OCI-LY7 (cell line): ENCODE results near the gene HOXC10. TPM values are rescaled to one million over a fixed set of nuclear protein-coding genes. Genes with fewer than 3 reads are reported as not detected.

ENCODE experiments used
- BruUV-seq: library from RNA; stranded (reverse); fragments of 400-500 nt; replicated peaks from 2 replicates; lab custom pipeline; 2021; lab: Mats Ljungman, UMichigan
- CTCF ChIA-PET: fragments of 300-600 bp; sonication (Branson Sonifier 250); formaldehyde crosslinking; loops from one replicate; lab custom pipeline; 2022; ENCODE audit warnings: antibody characterized with exemption; ENCODE audit not compliant: unreplicated experiment; lab: Charles Lee
- POLR2A ChIA-PET: fragments of 300-600 bp; sonication (Branson Sonifier 250); formaldehyde crosslinking; loops from one replicate; lab custom pipeline; 2022; ENCODE audit warnings: antibody characterized with exemption; lab: Charles Lee
- DNase-seq: peaks from one replicate; pipeline ENCODE4 v3.0.0-alpha.2; 2015; ENCODE audit warnings: low spot score
- H2AFZ ChIP-seq: fragments of 200-600 bp; sonication (generic), shearing (Covaris generic); 2 replicates; pipeline ENCODE4 v1.6.1; 2014; ENCODE audit warnings: mild to moderate bottlenecking, antibody characterized with exemption, low read length, moderate library complexity
- H3K27ac ChIP-seq: fragments of 200-600 bp; sonication (generic); 2 replicates; pipeline ENCODE4 v1.5.1; 2014; ENCODE audit warnings: mixed run types, low read depth, mild to moderate bottlenecking, moderate library complexity, low read length, inconsistent platforms; ENCODE audit not compliant: poor library complexity, severe bottlenecking
- H3K36me3 ChIP-seq: fragments of 200-600 bp; sonication (generic); 2 replicates; pipeline ENCODE4 v1.6.1; 2014; ENCODE audit warnings: mild to moderate bottlenecking, antibody characterized with exemption, low read length, moderate library complexity, mixed read lengths; ENCODE audit not compliant: insufficient read depth
- H3K4me1 ChIP-seq: fragments of 200-600 bp; sonication (generic); 2 replicates; pipeline ENCODE4 v1.5.1; 2014; ENCODE audit warnings: mild to moderate bottlenecking, low read length; ENCODE audit not compliant: insufficient read depth, poor library complexity, severe bottlenecking
- H3K4me2 ChIP-seq: fragments of 200-600 bp; sonication (generic); 2 replicates; pipeline ENCODE4 v1.6.1; 2014; ENCODE audit warnings: mild to moderate bottlenecking, low read length
- H3K4me3 ChIP-seq: fragments of 200-600 bp; sonication (generic); 2 replicates; pipeline ENCODE4 v1.5.1; 2014; ENCODE audit warnings: mild to moderate bottlenecking, low read depth, low read length; ENCODE audit not compliant: poor library complexity, severe bottlenecking
- H3K79me2 ChIP-seq: fragments of 200-600 bp; sonication (generic); 2 replicates; pipeline ENCODE4 v1.6.1; 2016; ENCODE audit warnings: low read depth, mild to moderate bottlenecking, low read length, moderate library complexity, mixed read lengths; ENCODE audit not compliant: insufficient read depth
- H3K9me2 ChIP-seq: fragments of 200-600 bp; sonication (generic); 2 replicates; pipeline ENCODE4 v1.6.1; 2016; ENCODE audit warnings: mild to moderate bottlenecking, low read length, mixed read lengths; ENCODE audit not compliant: insufficient read depth
- H3K9me3 ChIP-seq: fragments of 200-600 bp; sonication (generic); 2 replicates; pipeline ENCODE4 v1.6.1; 2014; ENCODE audit warnings: mild to moderate bottlenecking, mixed run types, low read length, mixed read lengths
- H4K20me1 ChIP-seq: fragments of 200-600 bp; sonication (generic); 2 replicates; pipeline ENCODE4 v1.6.1; 2014; ENCODE audit warnings: mild to moderate bottlenecking, antibody characterized with exemption, low read length, moderate library complexity, mixed read lengths; ENCODE audit not compliant: insufficient read depth
- EZH2phosphoT487 ChIP-seq: fragments of 200-600 bp; sonication (generic); IDR thresholded peaks from 2 replicates; pipeline ENCODE4 v1.6.1; 2018; ENCODE audit warnings: low read depth, borderline replicate concordance, mild to moderate bottlenecking, mixed run types, antibody characterized with exemption, low read length, moderate library complexity, mixed read lengths
- intact Hi-C: fragments of 100-400 bp; cut with micrococcal nuclease; formaldehyde crosslinking; loops from one replicate; pipeline ENCODE4 v1.10.0; 2022; ENCODE audit not compliant: unreplicated experiment
- total RNA-seq, 2 experiments: library from RNA; depleted of rRNA in 1 of 2; stranded (reverse); fragments of >200 nt in 1 of 2; shearing (Covaris generic) in 1 of 2; gene quantifications; 2 replicates each; pipeline ENCODE4 v1.2.3, GENCODE V29; 2014 to 2022
- TF ChIP-seq, protein P1 (sequence below): fragments of 200-600 bp; sonication (generic); conservative IDR thresholded peaks from 2 replicates; pipeline ENCODE4 v1.5.1; 2014; ENCODE audit warnings: mild to moderate bottlenecking, antibody characterized with exemption, low read length, moderate library complexity, mixed read lengths

Gene HOXC10
- total RNA-seq, 2 experiments from 2014 or later: 0.25 to 0.28 TPM

DNA sequence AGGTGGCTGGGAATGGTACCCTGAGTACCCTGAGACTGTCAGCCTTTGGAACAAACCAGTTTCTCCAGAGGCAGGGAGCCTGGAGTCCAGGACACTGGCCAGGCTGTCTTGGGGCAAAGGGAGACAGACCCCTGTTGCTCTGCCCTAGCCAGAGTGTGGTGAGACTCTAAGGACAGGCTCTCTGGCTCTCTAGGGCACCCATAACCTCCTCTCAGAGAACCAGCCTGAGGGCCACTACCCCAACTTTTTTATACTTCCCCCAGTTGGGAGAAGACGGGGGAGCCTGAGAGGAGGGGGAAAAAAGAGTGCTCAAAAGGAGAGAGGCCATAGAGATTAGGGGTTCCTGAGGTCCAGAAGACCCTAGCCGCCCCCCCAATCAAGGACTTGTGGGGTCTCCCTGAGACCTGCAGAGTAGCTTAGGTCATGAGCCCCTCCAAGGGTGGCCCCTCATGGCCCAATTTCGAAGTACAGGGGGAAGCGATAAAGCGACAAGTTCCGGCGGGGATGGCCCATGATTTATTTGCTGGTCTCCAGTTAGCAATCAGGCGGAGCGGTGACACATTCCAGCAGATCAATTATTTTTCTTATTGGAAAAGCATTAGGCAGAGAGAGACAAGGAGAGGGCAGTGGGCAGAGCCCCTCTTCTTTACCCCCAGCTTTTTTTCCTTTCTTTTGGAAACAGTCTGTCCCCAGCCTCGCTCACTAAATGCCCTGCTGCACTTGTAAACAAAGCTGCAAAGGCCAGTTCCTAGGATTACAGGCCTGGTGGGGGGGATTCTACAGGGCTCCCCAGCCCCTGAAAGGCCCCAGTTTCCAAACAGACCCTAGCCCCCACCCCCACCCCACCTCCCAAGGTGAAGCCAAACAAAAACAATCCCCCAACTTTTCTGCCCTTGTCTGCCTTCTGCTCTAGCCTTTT is 25.4 kb downstream of the HOXC10 start:
- no TSS peak for BruUV-seq
- Histone ChIP-seq H3K4me1 (peaks cover 31% of the 10 kb centered on the region), H3K9me3 (no peaks in the 10 kb centered on the region), H3K27ac (no peak overlapping the region), H2AFZ (peak overlapping the region; percentile 15; the same call in 1 of the 2 replicates), H4K20me1 (no peaks in the 10 kb centered on the region), H3K36me3 (no peaks in the 10 kb centered on the region), H3K9me2 (no peaks in the 10 kb centered on the region), H3K79me2 (no peaks in the 10 kb centered on the region), H3K4me3 (no peak overlapping the region), H3K4me2 (peak overlapping the region; percentile 27; the same call in 1 of the 2 replicates)
- TF ChIP-seq, protein P1, sequence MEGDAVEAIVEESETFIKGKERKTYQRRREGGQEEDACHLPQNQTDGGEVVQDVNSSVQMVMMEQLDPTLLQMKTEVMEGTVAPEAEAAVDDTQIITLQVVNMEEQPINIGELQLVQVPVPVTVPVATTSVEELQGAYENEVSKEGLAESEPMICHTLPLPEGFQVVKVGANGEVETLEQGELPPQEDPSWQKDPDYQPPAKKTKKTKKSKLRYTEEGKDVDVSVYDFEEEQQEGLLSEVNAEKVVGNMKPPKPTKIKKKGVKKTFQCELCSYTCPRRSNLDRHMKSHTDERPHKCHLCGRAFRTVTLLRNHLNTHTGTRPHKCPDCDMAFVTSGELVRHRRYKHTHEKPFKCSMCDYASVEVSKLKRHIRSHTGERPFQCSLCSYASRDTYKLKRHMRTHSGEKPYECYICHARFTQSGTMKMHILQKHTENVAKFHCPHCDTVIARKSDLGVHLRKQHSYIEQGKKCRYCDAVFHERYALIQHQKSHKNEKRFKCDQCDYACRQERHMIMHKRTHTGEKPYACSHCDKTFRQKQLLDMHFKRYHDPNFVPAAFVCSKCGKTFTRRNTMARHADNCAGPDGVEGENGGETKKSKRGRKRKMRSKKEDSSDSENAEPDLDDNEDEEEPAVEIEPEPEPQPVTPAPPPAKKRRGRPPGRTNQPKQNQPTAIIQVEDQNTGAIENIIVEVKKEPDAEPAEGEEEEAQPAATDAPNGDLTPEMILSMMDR: no peak
- TF ChIP-seq EZH2phosphoT487: no peak
- ChIA-PET CTCF (no interaction called here), POLR2A (no interaction called here)
- DNase-seq: no peak
- intact Hi-C loops: loop anchor here (10.0 kb wide), 1 partner anchor 344 kb away; no protein-coding TSS in a partner anchor

DNA sequence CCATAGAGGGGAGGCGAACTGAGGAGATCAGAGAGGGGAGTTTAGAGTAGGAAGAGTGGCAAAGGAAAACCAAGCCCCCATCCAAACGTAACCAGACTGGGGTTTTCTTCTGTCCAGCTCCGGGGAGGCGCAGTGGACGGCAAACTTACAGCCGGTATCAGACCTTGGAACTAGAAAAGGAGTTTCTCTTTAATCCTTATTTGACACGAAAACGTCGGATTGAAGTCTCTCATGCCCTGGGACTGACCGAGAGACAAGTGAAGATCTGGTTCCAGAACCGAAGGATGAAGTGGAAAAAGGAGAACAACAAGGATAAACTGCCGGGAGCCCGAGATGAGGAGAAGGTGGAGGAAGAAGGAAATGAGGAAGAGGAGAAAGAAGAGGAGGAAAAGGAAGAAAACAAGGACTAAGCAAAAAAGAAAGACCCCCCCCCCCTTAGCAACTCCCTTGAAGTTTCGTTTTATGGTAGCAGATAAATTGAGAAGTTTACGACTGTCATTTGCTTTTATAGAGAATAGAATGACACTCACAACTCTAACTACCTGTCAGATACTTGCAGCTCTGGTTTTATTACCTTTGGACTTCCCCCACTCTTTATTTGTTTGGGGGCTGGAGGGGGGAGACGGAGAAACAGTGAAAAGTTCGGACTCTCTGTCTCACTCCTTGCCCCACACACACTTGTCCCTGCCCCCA is 26.2 kb downstream of the HOXC10 start:
- no TSS peak for BruUV-seq
- Histone ChIP-seq H3K4me1 (peaks cover 24% of the 10 kb centered on the region), H3K9me2 (no peaks in the 10 kb centered on the region), H3K9me3 (no peaks in the 10 kb centered on the region), H3K36me3 (no peaks in the 10 kb centered on the region), H3K27ac (no peak overlapping the region), H4K20me1 (no peaks in the 10 kb centered on the region), H3K4me3 (peak overlapping the region; percentile 3), H3K4me2 (peak overlapping the region; percentile 27), H3K79me2 (no peaks in the 10 kb centered on the region), H2AFZ (peak overlapping the region; percentile 15; the same call in 1 of the 2 replicates)
- TF ChIP-seq EZH2phosphoT487: no peak
- TF ChIP-seq, protein P1: no peak
- ChIA-PET POLR2A (no interaction called here), CTCF (no interaction called here)
- DNase-seq: no peak
- intact Hi-C loops: loop anchor here (10.0 kb wide), 1 partner anchor 344 kb away; no protein-coding TSS in a partner anchor
